Neural crest cell (in vitro differentiated cells): ENCODE results near the gene OSBPL8. TPM values are rescaled to one million over a fixed set of nuclear protein-coding genes. Genes with fewer than 3 reads are reported as not detected.

Source experiments
- DNase-seq: peaks from one replicate; pipeline ENCODE4 v3.0.0; 2021; ENCODE audit warnings: low read depth, mixed read lengths, low spot score
- H3K27ac Mint-ChIP-seq: one replicate; pipeline ENCODE4 v1.8.0; 2021; ENCODE audit warnings: mild to moderate bottlenecking, mixed read lengths; ENCODE audit not compliant: unreplicated experiment
- H3K27me3 Mint-ChIP-seq: 2 replicates; pipeline ENCODE4 v1.8.0; 2021; ENCODE audit warnings: low read depth, mild to moderate bottlenecking, mixed read lengths
- H3K36me3 Mint-ChIP-seq: 2 replicates; pipeline ENCODE4 v1.8.0; 2021; ENCODE audit warnings: low read depth, mild to moderate bottlenecking, mixed read lengths
- H3K4me1 Mint-ChIP-seq: 2 replicates; pipeline ENCODE4 v1.8.0; 2021; ENCODE audit warnings: mixed read lengths
- H3K4me3 Mint-ChIP-seq: one replicate; pipeline ENCODE4 v1.8.0; 2021; ENCODE audit warnings: mild to moderate bottlenecking, mixed read lengths
- H3K9me3 Mint-ChIP-seq: 2 replicates; pipeline ENCODE4 v1.8.0; 2021; ENCODE audit warnings: mixed read lengths
- CTCF ChIP-seq: fragments of 200-600 bp; sonication (generic); conservative IDR thresholded peaks from 2 replicates; pipeline ENCODE4 v1.5.0; 2021; ENCODE audit warnings: antibody characterized with exemption, mild to moderate bottlenecking
- total RNA-seq: library from RNA; stranded (reverse); gene quantifications from 2 replicates; pipeline ENCODE4 v1.2.1, GENCODE V29; 2021

Gene OSBPL8
- total RNA-seq, 1 donor from 2014 or later = 75.8 TPM

- Mint-ChIP-seq H3K27me3 (no peaks in the 10 kb centered on the region), H3K9me3 (peaks cover 11% of the 10 kb centered on the region), H3K27ac (no peak overlapping the region), H3K36me3 (peaks cover 6% of the 10 kb centered on the region), H3K4me3 (no peak overlapping the region), H3K4me1 (peaks cover 4% of the 10 kb centered on the region)
- TF ChIP-seq CTCF = no peak
- DNase-seq = no peak
Observed at GRCh38 chr12:76571256-76571655, 11.7 kb upstream of the OSBPL8 start.

GRCh38 chr12:76569685-76570604 lies 10.4 kb upstream of the OSBPL8 start:
- Mint-ChIP-seq H3K4me3 (no peak overlapping the region), H3K4me1 (peaks cover 4% of the 10 kb centered on the region), H3K9me3 (peaks cover 7% of the 10 kb centered on the region), H3K27me3 (no peaks in the 10 kb centered on the region), H3K36me3 (peaks cover 6% of the 10 kb centered on the region), H3K27ac (no peak overlapping the region)
- no peak for TF ChIP-seq CTCF
- DNase-seq = no peak

DNA sequence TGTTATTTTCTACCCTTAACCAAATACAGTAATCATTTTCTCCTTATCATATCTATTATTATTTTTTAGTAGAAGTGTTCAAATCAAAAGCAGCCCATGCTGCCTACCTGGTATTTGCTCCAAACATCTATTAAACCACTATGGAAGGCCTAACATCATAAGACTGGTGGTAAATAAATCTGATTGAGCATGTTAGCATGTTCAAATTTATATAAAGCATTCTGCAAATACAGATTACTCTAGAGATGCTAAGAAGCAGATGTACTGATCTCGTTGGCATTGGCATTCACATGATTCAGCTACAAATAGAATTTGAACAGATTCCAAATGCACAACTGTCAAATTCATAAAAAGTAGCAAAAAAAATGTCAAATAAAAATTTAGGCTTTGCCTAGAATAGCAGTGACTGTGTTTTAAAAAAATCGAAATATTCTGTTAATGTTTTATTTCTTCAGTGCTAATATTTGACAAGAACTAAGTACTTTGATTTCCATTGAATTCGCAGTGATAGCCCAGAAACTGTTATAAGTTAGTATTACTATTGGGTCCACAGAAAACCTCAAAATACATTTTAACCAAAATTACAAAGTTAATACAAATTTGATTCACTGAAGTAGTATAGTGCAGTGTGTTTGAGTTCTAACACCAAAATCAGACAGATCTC lies 9.4 kb upstream of the OSBPL8 start:
- no peak for DNase-seq
- Mint-ChIP-seq H3K36me3 (peaks cover under 1% of the 10 kb centered on the region), H3K4me3 (no peak overlapping the region)

GRCh38 chr12:76568130-76568529 lies 8.6 kb upstream of the OSBPL8 start:
- H3K27me3 Mint-ChIP-seq = no peaks in the 10 kb centered on the region
- peaks cover 2% of the 10 kb centered on the region for H3K9me3 Mint-ChIP-seq
- no peak overlapping the region for H3K27ac Mint-ChIP-seq
- H3K36me3 Mint-ChIP-seq = no peaks in the 10 kb centered on the region
- TF ChIP-seq CTCF = no peak
- H3K4me1 Mint-ChIP-seq = peaks cover 4% of the 10 kb centered on the region
- DNase-seq = no peak
- H3K4me3 Mint-ChIP-seq = no peak overlapping the region

More for the DNA sequence above, 9.4 kb upstream of the OSBPL8 start:
- H3K27ac Mint-ChIP-seq = no peak overlapping the region
- H3K27me3 Mint-ChIP-seq = no peaks in the 10 kb centered on the region
- no peak for TF ChIP-seq CTCF
- H3K4me1 Mint-ChIP-seq = peaks cover 4% of the 10 kb centered on the region
- H3K9me3 Mint-ChIP-seq = peaks cover 3% of the 10 kb centered on the region

DNA sequence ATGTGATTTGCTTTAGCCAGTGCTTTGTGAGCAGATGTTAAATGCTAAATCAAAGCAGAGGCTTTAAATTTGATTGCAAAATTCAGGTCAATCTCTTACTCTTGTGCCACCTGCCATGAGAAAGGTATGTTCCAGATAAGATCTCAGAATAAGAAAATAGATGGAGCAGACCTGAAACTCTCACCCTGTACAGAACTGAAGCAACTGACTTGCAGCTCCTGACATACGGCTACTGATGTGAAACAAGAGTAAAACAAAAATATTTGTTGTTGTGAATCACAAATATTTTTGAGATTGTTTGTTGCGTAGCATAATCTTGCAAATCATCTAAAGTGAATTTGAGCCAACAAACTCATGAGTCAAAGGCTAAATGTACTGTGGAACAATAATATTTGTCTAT lies 3.5 kb upstream of the OSBPL8 start:
- Mint-ChIP-seq H3K4me3 (no peak overlapping the region), H3K9me3 (no peaks in the 10 kb centered on the region), H3K27me3 (no peaks in the 10 kb centered on the region), H3K27ac (no peak overlapping the region), H3K4me1 (peaks cover 17% of the 10 kb centered on the region), H3K36me3 (no peaks in the 10 kb centered on the region)
- DNase-seq = no peak
- no peak for TF ChIP-seq CTCF
